ENCODE data around the gene LARP6.

DNA sequence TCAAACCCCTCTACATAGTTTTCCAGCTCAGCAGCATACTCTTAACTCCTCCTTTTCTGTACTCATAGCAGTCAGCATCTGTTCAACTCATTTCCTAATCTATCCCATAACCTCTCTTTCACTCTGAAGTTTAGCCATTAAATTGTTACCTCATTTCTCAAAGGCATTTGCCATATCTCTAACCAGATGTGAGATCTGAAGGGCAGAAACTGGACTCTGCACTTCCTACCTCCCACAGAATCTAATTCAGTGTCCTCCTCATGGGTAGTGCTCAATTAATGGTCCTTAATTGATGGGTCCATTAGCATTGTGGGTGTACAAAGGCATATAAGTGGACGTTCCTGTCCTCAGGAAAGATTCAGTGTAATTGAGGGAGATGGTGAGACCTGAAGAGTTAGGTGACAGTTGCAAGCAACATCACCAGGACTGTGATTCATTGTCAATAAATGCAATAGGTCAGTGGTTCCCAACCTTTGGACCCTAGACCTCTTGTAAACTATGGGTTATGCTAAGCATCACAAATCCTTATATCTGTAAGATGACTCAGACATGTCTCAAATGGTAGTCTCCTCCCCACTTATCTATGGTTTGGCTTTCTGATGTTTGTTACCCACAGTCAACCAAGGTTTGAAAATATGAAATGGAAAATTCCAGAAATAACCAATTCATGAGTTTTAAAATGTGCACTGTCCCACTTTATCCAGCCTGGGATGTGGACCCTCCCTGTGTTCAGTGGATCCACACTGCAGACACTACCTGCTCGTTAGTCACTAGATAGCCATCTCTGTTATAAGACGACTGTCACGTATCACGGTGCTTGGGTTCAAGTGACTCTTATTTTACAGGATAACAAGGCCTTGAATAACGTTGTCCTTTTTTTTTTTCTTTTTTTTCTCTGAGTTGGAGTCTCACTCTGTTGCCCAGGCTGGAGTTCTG lies 65.6 kb downstream of the LARP6 start:
- no peak for TF ChIP-seq POLR2A (IDR thresholded peaks at IDR 0.05; ENCODE audit: low read length)
- TF ChIP-seq GATA1 (IDR thresholded peaks at IDR 0.05; ENCODE audit: low read depth, low read length) = no peak
